ENCODE measurements around the gene CYP46A1.
"Not testable (repeated sequence)": the region's sequence is repeated elsewhere in the genome, so short reads cannot be mapped to it uniquely, and the experiment has no call there.

CYP46A1 gene

DNA sequence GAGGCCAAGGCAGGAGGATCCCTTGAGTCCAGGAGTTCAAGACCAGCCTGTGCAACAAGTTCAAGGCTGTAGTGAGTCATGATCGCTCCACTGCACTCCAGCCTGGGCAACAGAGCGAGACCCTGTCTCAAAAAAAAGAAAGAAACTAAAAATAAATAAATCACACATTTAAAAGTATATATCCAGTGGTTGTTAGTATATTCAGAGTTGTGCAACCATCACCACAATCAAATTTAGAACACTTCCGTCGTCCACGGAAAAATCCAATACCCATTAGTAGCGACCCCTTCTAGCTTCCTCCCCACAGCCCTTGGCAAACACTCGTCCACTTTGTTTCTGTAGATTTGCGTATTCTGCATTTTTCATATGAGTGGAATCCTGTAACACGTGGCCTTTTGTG is 64.4 kb downstream of the CYP46A1 start:
- no peak for DNase-seq

- no peak for DNase-seq
Measured at GRCh38 chr14:99749142-99749541, 65.0 kb downstream of the CYP46A1 start.

DNA sequence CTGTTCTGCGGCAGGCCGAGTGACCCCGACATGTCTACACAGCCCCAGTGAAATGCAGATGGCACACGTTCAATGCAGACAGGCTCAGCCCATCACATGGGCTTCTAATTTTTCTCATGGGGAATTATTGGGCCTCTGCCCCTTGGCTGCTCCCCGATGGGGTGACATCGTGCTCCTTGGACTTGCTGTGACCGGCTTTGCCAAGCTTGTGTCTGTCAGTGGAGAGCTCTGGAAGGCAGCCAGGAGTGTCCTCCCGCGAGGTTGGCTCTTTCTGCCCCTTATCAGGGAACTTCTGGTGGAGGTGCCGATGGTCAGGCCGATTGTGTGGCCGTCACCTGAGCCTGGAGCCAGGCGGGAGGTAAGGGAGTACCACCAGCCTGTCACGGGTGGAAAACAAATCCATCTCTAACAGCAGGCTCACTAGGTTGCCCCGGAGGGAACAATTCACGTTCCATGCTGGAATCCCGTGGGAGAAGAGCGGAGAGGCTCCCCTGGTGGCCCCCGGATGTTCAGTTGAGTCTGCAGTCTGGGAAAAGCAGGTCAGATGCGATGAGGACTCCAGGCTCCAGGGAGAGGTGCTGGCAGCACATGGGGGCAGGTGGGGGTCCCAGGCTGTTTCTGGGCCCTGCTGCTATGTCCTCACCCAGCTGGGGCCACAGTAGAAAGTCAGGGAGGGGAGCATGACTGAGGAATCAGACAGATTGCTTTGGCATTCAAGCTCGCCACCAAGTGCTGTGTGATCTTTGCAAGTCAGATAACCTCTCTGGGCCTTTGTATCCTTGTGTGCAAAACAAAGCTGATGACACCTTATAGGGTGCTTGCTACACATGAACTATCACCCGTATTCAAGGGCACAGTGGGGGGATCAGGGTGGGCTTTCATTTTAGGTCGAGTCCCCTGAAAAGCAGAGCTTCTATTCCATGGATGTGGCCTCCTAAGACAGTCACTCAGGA is 65.9 kb downstream of the CYP46A1 start:
- DNase-seq, result no peak

- DNase-seq, result no peak
Measured at GRCh38 chr14:99750746-99751450, 66.8 kb downstream of the CYP46A1 start.

GRCh38 chr14:99751539-99752485 is 67.7 kb downstream of the CYP46A1 start:
- no peak for DNase-seq

GRCh38 chr14:99752486-99753121 is 68.5 kb downstream of the CYP46A1 start:
- no peak for DNase-seq

DNA sequence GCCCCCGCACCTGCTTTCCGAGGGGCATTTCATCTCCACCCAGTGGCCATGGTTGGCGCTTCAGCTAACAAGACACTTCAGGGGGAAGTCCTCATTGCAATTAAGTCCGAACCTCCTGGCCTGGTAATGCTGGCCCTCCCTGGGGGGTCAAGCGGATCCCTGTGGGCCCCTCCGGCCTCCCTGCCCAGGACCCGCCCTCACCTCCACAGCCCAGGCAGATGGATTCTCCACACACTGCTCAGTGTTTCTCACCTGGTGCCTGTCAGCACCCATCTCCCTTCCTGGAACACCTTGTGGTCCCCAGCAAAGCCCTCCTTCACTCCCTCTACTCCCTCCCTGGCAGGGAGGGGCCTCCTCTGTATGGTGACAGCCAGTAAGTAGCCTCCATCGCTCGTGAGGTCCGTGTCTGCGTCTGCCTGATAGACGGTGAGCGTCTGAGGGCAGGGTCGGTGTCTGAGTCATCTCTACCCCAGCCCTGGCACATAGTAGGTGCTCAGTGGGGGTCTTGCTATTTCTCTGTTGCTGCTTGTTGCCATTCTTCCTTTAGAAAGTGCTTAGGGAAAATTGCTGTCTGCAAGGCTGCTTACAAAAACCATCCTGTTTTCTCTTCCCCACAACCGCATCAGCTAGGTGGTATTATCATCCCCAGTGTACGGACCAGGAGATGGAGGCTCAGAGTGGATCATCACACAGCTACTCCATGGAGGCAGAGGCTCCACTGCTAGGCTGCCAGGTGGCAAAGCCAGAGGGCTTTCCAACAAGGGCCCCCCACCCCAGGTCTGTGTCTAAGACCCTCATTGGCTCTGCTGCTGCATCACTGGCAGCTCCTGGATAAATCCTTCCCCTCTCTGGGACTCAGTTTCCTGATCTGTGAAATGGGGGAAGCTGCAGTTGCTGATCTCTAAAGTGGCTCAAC is 69.4 kb downstream of the CYP46A1 start:
- no peak for DNase-seq

DNA sequence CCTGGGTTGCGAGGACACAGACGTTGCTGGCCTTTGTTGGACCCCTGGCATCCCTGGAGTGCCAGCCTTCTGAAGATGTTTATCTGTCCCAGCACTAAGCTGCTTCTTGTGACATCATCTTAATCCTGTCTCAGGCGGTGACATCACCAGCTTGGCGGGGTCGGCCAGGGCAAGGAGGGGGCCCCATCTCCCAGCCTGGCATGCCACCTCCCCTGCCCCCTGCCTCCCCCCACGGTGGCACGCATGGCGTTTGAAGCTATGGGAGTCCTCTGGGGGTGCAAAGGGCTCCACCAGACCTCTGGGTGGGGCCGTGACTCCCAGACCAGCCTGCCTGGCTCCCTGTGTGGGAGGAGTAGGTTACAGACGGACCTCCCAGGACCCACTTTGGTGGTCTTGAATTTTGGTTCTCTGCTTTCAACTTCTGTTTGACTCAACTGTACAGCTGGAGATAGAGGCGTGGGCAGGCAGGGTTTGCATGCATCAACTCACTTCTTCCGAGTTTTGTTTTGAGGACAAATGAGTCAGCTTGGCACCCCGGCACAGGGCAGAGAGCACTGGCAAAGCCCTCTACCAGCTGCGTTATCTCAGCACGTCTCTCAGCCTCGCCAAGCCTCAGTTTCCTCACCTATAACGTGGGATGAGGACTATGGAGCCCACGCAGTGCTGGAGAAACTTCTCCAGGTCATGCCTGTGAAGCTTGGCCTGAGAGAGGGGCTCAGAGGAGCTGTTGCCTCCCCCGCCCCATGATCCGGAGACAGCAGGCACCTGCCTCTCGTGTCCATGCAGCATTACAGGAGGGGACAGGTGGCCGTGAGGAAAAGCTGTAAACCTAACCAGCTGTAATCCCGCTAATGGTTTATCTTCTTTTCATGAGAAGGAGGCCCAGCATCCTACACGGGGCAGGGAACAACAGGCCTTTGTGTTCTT is 70.3 kb downstream of the CYP46A1 start:
- peak; percentile 45 for DNase-seq

- no peak for DNase-seq
Measured at GRCh38 chr14:99755068-99755405, 70.9 kb downstream of the CYP46A1 start.

- DNase-seq, result no peak
Measured at GRCh38 chr14:99755629-99756603, 71.8 kb downstream of the CYP46A1 start.

GRCh38 chr14:99756796-99757195 is 72.7 kb downstream of the CYP46A1 start:
- no peak for DNase-seq

DNA sequence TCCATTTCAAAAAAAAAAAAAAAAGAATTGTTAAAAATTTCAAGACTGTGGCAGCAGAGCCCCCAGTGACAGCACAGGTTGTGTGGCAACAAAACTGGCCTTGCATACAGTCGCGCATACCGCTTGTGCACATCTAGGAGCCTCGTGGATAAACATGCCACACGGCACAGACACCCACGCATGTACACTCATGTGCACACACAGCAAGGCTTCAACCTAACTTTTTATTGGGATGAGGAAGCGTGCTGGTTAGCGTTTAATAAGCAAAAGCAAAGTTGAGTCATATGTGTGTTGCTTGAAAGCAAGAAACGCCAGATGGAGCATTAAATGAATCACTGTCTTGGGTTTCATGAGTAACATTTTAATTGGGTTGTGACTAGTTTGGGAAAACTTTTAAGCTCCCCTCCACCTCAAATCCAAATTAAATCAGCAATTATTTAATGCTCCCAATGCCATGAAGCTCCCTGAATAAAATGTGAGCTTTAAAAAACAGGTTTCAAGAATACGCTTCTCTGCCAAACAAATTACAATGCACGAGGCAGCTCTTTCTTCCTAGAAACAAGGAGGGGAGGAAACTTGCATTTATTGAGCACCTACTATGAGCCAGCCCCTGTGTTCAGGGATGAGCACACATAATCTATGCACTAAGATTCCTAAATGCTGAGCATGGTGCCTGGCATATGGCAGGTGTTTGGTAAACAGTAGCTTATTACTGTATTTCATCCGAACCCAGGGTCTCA is 73.4 kb downstream of the CYP46A1 start:
- DNase-seq, result no peak

DNA sequence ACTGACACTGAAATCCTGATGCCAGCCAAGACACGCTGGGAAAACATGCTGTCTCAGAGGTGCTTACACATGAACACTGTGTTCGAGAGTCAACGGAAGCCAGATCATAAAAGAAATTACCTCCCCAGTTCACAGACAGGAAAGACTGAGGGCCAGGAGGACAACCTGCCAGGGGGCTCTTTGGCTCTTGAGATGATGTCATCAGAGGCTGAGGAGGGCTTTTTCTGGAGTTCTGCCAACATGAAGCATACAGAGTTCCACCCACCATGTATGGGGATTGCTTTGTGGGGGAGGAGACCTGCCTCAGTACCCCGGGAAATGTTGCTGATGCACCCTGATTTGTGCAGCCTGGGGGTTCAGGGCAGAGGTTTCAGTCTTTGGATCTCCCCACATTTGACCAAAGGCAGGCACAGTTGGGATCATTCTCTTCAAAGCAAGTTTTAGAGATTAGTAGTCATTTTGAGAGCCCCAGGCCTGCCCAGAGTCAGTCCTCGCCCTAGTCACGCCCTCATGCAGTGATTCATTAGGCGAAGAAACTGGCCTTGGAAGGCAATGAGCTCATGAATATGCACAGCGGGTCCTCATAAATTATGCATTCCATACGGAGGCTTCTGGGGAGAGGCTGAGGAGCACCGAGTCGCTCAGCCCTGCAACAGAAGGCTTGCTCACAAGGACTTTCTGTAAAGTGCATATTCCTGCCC is 74.2 kb downstream of the CYP46A1 start:
- no peak for DNase-seq

- no peak for DNase-seq
Measured at GRCh38 chr14:99758872-99759545, 74.9 kb downstream of the CYP46A1 start.

DNA sequence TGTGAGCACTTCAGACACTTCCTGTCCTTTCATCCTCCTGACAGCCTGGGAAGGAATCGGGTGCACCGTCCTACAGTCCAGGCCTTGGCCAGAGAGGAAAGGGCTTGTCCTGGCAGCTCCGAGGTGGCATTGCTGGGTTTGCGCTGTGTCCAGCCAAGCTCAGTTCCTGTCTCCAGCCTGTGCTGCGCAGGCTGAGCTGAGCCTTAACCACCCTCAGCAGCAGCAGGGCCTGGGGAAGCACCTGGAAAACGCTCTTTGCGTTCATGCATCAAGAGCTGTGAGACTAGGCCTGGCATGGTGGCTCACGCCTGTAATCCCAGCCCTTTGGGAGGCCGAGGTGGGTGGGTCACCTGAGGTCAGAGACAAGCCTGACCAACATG is 75.4 kb downstream of the CYP46A1 start:
- DNase-seq, result no peak

GRCh38 chr14:99760817-99761216 is 76.7 kb downstream of the CYP46A1 start:
- DNase-seq, result no peak

DNA sequence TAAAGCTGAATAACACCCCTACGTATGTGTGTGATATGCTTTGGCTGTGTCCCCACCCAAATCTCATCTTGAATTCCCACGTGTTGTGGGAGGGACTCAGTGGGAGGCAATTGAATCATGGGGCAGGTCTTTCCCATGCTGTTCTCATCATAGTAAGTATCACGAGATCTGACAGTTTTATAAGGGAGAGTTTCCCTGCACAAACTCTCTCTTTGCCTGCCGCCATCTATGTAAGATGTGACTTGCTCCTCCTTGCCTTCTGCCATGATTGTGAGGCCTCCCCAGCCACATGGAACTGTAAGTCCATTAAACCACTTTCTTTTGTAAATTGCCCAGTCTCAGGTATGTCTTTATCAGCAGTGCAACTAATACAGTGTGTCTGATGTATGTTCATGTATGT is 78.8 kb downstream of the CYP46A1 start:
- DNase-seq, result not testable (repeated sequence)

Data from right forelimb (tissue), 1 donor.